Measurements from ENCODE around the gene SPRING1.

DNA sequence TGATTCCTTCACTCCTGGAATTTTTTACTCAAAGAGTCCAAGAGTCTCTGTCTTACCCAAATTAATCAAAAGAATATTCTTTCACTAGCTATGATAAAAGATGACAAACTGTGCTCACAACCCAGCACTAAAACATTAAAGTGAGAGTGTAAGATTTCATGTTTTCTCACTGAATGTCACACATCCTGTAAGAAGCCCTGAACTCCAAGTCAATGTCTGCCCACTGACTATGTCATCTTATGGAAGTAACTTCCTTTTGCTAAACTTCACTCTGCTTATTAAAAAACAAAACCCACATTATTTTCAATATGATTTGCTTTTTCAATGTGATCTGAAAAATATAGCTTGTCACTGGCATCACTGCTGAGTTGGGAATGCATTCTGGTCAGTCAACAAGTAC is 15.6 kb downstream of the SPRING1 start:
- TF ChIP-seq, protein P1, sequence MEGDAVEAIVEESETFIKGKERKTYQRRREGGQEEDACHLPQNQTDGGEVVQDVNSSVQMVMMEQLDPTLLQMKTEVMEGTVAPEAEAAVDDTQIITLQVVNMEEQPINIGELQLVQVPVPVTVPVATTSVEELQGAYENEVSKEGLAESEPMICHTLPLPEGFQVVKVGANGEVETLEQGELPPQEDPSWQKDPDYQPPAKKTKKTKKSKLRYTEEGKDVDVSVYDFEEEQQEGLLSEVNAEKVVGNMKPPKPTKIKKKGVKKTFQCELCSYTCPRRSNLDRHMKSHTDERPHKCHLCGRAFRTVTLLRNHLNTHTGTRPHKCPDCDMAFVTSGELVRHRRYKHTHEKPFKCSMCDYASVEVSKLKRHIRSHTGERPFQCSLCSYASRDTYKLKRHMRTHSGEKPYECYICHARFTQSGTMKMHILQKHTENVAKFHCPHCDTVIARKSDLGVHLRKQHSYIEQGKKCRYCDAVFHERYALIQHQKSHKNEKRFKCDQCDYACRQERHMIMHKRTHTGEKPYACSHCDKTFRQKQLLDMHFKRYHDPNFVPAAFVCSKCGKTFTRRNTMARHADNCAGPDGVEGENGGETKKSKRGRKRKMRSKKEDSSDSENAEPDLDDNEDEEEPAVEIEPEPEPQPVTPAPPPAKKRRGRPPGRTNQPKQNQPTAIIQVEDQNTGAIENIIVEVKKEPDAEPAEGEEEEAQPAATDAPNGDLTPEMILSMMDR (IDR thresholded peaks at IDR 0.05), result no peak
- no peak for TF ChIP-seq POLR2AphosphoS5 (IDR thresholded peaks at IDR 0.05; ENCODE audit: insufficient read depth in 1 of 2, low read depth in 1 of 2)

All from vagina (tissue), 2 donors.